Measurements from ENCODE around the gene UTS2B. TPM values are rescaled to one million over a fixed set of nuclear protein-coding genes. Genes with fewer than 3 reads are reported as not detected.
A peak's percentile ranks its signal among the peaks of the same experiment; 100 is the strongest.

The UTS2B gene
- polyA plus RNA-seq, 1 of the 3 experiments (the other 2 are of a cell fraction): 0.03 TPM

GRCh38 chr3:191328383-191328961, 1.9 kb downstream of the UTS2B start:
- TF ChIP-seq REST (IDR thresholded peaks at IDR 0.05; ENCODE audit: low read depth, low read length) (no peak), ELF1 (IDR thresholded peaks at IDR 0.05) (no peak), USF2 (IDR thresholded peaks at IDR 0.05; ENCODE audit: borderline replicate concordance, low read depth, low read length) (no peak), YY1 (IDR thresholded peaks at IDR 0.05; ENCODE audit: low read depth) (no peak), PBX3 (IDR thresholded peaks at IDR 0.05) (no peak), SIN3A (IDR thresholded peaks at IDR 0.05; ENCODE audit: borderline replicate concordance, low read depth, low read length) (no peak), IRF3 (IDR thresholded peaks at IDR 0.05; ENCODE audit: low read depth, low read length) (no peak), SMC3 (IDR thresholded peaks at IDR 0.05; ENCODE audit: low read depth, low read length) (no peak), RAD21 (IDR thresholded peaks at IDR 0.05; ENCODE audit: low read length) (no peak)
- 82% methylated on average over 9 of the region's 9 CpGs for WGBS (ENCODE audit: low lambda C conversion rate)
- POLR2A ChIA-PET: interaction anchor here (1.3 kb wide), 1 partner anchor 16 kb away, joined by 3 read pairs; no protein-coding TSS in a partner anchor
- peak overlapping the region; percentile 94 for H3K9ac ChIP-seq
- H2AFZ ChIP-seq (ENCODE audit: low read depth): peak overlapping the region; percentile 97
- no peaks in the 10 kb centered on the region for H3K36me3 ChIP-seq (replicated peaks in 1 of 2; ENCODE audit: control insufficient read depth in 1 of 2, insufficient read depth in 2 of 2, low read length in 1 of 2)
- no peaks in the 10 kb centered on the region for H3K27me3 ChIP-seq (ENCODE audit: insufficient read depth)
- H3K79me2 ChIP-seq (ENCODE audit: insufficient read depth): peaks cover 43% of the 10 kb centered on the region
- H3K9me2 ChIP-seq: no peaks in the 10 kb centered on the region
- H3K4me2 ChIP-seq: peak overlapping the region; percentile 82
- peak overlapping the region; percentile 93 for H3K4me3 ChIP-seq (ENCODE audit: low read depth in 2 of 2, low read length in 1 of 2)
- no peaks in the 10 kb centered on the region; the same call in 1 of the 2 replicates for H4K20me1 ChIP-seq (ENCODE audit: insufficient read depth)
- CTCF ChIA-PET: no interaction called here
- peak overlapping the region; percentile 85 to 92 for H3K27ac ChIP-seq (ENCODE audit: low read depth in 2 of 2, low read length in 1 of 2)
- peaks cover 19% of the 10 kb centered on the region for H3F3A ChIP-seq (replicated peaks; ENCODE audit: insufficient read depth)
- DNase-seq: peak; percentile 24
- peaks cover 18 to 31% of the 10 kb centered on the region in 2 experiments; a peak in 3 of 4 replicates for H3K4me1 ChIP-seq (ENCODE audit: control insufficient read depth in 1 of 2, insufficient read depth in 2 of 2, low read depth in 1 of 2, low read length in 1 of 2)
- H3K9me3 ChIP-seq: no peaks in the 10 kb centered on the region
